PC-3 (cell line): Measurements from ENCODE around the gene TCF3. TPM values are rescaled to one million over a fixed set of nuclear protein-coding genes. Genes with fewer than 3 reads are reported as not detected.

ENCODE experiments used
- ATAC-seq: fragments of 200-7000 bp; cut with Tn5 transposase; 2 replicates; pipeline ENCODE4 v1.9.1; 2020; ENCODE audit warnings: mild to moderate bottlenecking, moderate library complexity
- BruUV-seq: library from RNA; stranded (reverse); fragments of 400-500 nt; replicated peaks from 2 replicates; lab custom pipeline; 2021; lab: Mats Ljungman, UMichigan
- CTCF ChIA-PET: fragments of 300-600 bp; sonication (Branson Sonifier 250); formaldehyde crosslinking; loops from one replicate; lab custom pipeline; 2022; ENCODE audit warnings: antibody characterized with exemption; lab: Charles Lee
- POLR2A ChIA-PET: fragments of 300-600 bp; sonication (Branson Sonifier 250); formaldehyde crosslinking; loops from one replicate; lab custom pipeline; 2022; ENCODE audit warnings: antibody characterized with exemption; ENCODE audit not compliant: unreplicated experiment; lab: Charles Lee
- DNase-seq: peaks from one replicate; pipeline ENCODE4 v3.0.0-alpha.2; 2015
- H2AFZ ChIP-seq: fragments of 300-600 bp; sonication (generic); 2 replicates; pipeline ENCODE4 v1.6.0; 2016; ENCODE audit warnings: antibody characterized with exemption, low read length
- H3F3A ChIP-seq: fragments of 300-600 bp; sonication (generic); one replicate; pipeline ENCODE4 v1.6.0; 2017; ENCODE audit warnings: antibody characterized with exemption, low read length, control low read depth, mild to moderate bottlenecking; ENCODE audit not compliant: unreplicated experiment
- H3K27ac ChIP-seq: fragments of 300-600 bp; sonication (generic); 2 replicates; pipeline ENCODE4 v1.5.1; 2016; ENCODE audit warnings: mild to moderate bottlenecking, low read length
- H3K27me3 ChIP-seq: fragments of 300-600 bp; sonication (generic); 2 replicates; pipeline ENCODE4 v1.6.1; 2016; ENCODE audit warnings: low read length, mixed read lengths
- H3K36me3 ChIP-seq: fragments of 300-600 bp; sonication (generic); 2 replicates; pipeline ENCODE4 v1.6.1; 2016; ENCODE audit warnings: low read depth, mixed run types, low read length, mixed read lengths
- H3K4me1 ChIP-seq: fragments of 300-600 bp; sonication (generic); 2 replicates; pipeline ENCODE4 v1.5.1; 2016; ENCODE audit warnings: low read length; ENCODE audit not compliant: insufficient read depth
- H3K4me2 ChIP-seq: fragments of 300-600 bp; sonication (generic); 2 replicates; pipeline ENCODE4 v1.6.0; 2016; ENCODE audit warnings: low read length
- H3K4me3 ChIP-seq: fragments of 300-600 bp; sonication (generic); 2 replicates; pipeline ENCODE4 v1.5.1; 2016; ENCODE audit warnings: mild to moderate bottlenecking, low read length, mixed read lengths
- H3K79me2 ChIP-seq: fragments of 300-600 bp; sonication (generic); 2 replicates; pipeline ENCODE4 v1.6.1; 2017; ENCODE audit warnings: low read length, mixed read lengths
- H3K9ac ChIP-seq: fragments of 300-600 bp; sonication (generic); 2 replicates; pipeline ENCODE4 v1.6.0; 2016; ENCODE audit warnings: mild to moderate bottlenecking, low read length
- H3K9me2 ChIP-seq: fragments of 300-600 bp; sonication (generic); replicated peaks from 2 replicates; pipeline ENCODE4 v1.6.1; 2016; ENCODE audit warnings: mixed run types, low read length, mixed read lengths
- H3K9me3 ChIP-seq: fragments of 300-600 bp; sonication (generic); 2 replicates; pipeline ENCODE4 v1.6.1; 2016; ENCODE audit warnings: low read length, mixed read lengths
- H4K20me1 ChIP-seq: fragments of 300-600 bp; sonication (generic); 2 replicates; pipeline ENCODE4 v1.6.1; 2016; ENCODE audit warnings: low read length, mixed read lengths
- EZH2 ChIP-seq: fragments of 300-600 bp; sonication (generic); IDR thresholded peaks from one replicate; pipeline ENCODE4 v1.6.1; 2017; ENCODE audit warnings: antibody characterized with exemption, mild to moderate bottlenecking, low read length; ENCODE audit not compliant: unreplicated experiment
- EZH2phosphoT487 ChIP-seq: fragments of 300-600 bp; sonication (generic); IDR thresholded peaks from 2 replicates; pipeline ENCODE4 v1.6.1; 2018; ENCODE audit warnings: mild to moderate bottlenecking, antibody characterized with exemption, low read length, borderline replicate concordance
- intact Hi-C: fragments of 100-400 bp; cut with micrococcal nuclease; formaldehyde crosslinking; loops from 2 replicates; pipeline ENCODE4 v1.9.0; 2023
- total RNA-seq: library from RNA; depleted of rRNA; stranded (reverse); fragments of >200 nt; gene quantifications from 2 replicates; pipeline ENCODE4 v1.2.3, GENCODE V29; 2014
- TF ChIP-seq, protein P1 (sequence below): fragments of 300-600 bp; sonication (generic); conservative IDR thresholded peaks from 2 replicates; pipeline ENCODE4 v1.5.1; 2017; ENCODE audit warnings: antibody characterized with exemption, low read depth, mild to moderate bottlenecking, low read length

The TCF3 gene
- total RNA-seq, 1 experiment from 2014 or later, result 147 TPM

GRCh38 chr19:1567116-1567847 is 85.1 kb downstream of the TCF3 start:
- BruUV-seq, result no TSS peak
- ChIA-PET CTCF (no interaction called here), POLR2A (no interaction called here)
- intact Hi-C loops, result no loop called here
- Histone ChIP-seq H3K27ac (no peak overlapping the region), H3K9ac (peak overlapping the region; percentile 69; the same call in 1 of the 2 replicates), H3F3A (no peaks in the 10 kb centered on the region), H3K36me3 (no peaks in the 10 kb centered on the region), H3K4me2 (peak overlapping the region; percentile 92), H2AFZ (peak overlapping the region; percentile 51; the same call in 1 of the 2 replicates), H3K4me3 (peak overlapping the region; percentile 74), H3K9me2 (no peaks in the 10 kb centered on the region), H4K20me1 (no peaks in the 10 kb centered on the region), H3K27me3 (no peaks in the 10 kb centered on the region), H3K4me1 (no peaks in the 10 kb centered on the region; the same call in 1 of the 2 replicates), H3K9me3 (no peaks in the 10 kb centered on the region), H3K79me2 (peaks cover 22% of the 10 kb centered on the region)
- TF ChIP-seq, protein P1, sequence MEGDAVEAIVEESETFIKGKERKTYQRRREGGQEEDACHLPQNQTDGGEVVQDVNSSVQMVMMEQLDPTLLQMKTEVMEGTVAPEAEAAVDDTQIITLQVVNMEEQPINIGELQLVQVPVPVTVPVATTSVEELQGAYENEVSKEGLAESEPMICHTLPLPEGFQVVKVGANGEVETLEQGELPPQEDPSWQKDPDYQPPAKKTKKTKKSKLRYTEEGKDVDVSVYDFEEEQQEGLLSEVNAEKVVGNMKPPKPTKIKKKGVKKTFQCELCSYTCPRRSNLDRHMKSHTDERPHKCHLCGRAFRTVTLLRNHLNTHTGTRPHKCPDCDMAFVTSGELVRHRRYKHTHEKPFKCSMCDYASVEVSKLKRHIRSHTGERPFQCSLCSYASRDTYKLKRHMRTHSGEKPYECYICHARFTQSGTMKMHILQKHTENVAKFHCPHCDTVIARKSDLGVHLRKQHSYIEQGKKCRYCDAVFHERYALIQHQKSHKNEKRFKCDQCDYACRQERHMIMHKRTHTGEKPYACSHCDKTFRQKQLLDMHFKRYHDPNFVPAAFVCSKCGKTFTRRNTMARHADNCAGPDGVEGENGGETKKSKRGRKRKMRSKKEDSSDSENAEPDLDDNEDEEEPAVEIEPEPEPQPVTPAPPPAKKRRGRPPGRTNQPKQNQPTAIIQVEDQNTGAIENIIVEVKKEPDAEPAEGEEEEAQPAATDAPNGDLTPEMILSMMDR, result no peak
- TF ChIP-seq EZH2phosphoT487, result no peak
- TF ChIP-seq EZH2, result no peak
- DNase-seq, result no peak
- peak; percentile 52 for ATAC-seq

- POLR2A ChIA-PET, result no interaction called here
- peak; percentile 46 for DNase-seq
These were observed 85.9 kb downstream of the TCF3 start for GRCh38 chr19:1566392-1567115.

More at GRCh38 chr19:1566392-1567115, 85.9 kb downstream of the TCF3 start:
- CTCF ChIA-PET, result interaction anchor here (0.5 kb wide), 1 partner anchor 15 kb away, joined by 4 read pairs; no protein-coding TSS in a partner anchor
- peak; percentile 82 for ATAC-seq
- no TSS peak for BruUV-seq
- Histone ChIP-seq H3K36me3 (no peaks in the 10 kb centered on the region), H3K4me1 (no peaks in the 10 kb centered on the region; the same call in 1 of the 2 replicates), H2AFZ (peak overlapping the region; percentile 51; the same call in 1 of the 2 replicates), H4K20me1 (no peaks in the 10 kb centered on the region), H3K4me3 (peak overlapping the region; percentile 74), H3K4me2 (peak overlapping the region; percentile 92), H3K9me2 (no peaks in the 10 kb centered on the region), H3K27me3 (no peaks in the 10 kb centered on the region), H3K79me2 (peaks cover 22% of the 10 kb centered on the region), H3K9me3 (no peaks in the 10 kb centered on the region), H3K9ac (peak overlapping the region; percentile 69), H3K27ac (no peak overlapping the region), H3F3A (no peaks in the 10 kb centered on the region)
- TF ChIP-seq, protein P1, result no peak
- TF ChIP-seq EZH2 (no peak), EZH2phosphoT487 (no peak)
- intact Hi-C loops, result no loop called here
